Central memory CD8-positive, alpha-beta T cell (primary cell): ENCODE data around the gene REP15.

Source experiments
- ATAC-seq: fragments of 150-1000 bp; cut with Tn5 transposase; replicated peaks from 2 replicates; pipeline ENCODE4 v1.10.0; 2022; ENCODE audit warnings: mild to moderate bottlenecking, moderate FRiP score, moderate number of reproducible peaks; ENCODE audit not compliant: poor library complexity, severe bottlenecking; ENCODE audit errors: extremely low read depth
- DNase-seq, 2 donors: peaks; one replicate each; pipeline ENCODE4 v3.0.0; 2021; ENCODE audit warnings: low spot score in 2 of 2
- H3K27ac Mint-ChIP-seq: one replicate; pipeline ENCODE4 v1.8.0; 2022; ENCODE audit warnings: low read depth, mild to moderate bottlenecking, moderate library complexity, mixed read lengths
- H3K27me3 Mint-ChIP-seq: one replicate; pipeline ENCODE4 v1.8.0; 2022; ENCODE audit warnings: mixed read lengths
- H3K36me3 Mint-ChIP-seq: one replicate; pipeline ENCODE4 v1.8.0; 2022; ENCODE audit warnings: mild to moderate bottlenecking, moderate library complexity, mixed read lengths; ENCODE audit not compliant: insufficient read depth
- H3K4me1 Mint-ChIP-seq: one replicate; pipeline ENCODE4 v1.8.0; 2022; ENCODE audit warnings: mixed read lengths
- H3K4me3 Mint-ChIP-seq: one replicate; pipeline ENCODE4 v1.8.0; 2022; ENCODE audit warnings: mild to moderate bottlenecking, moderate library complexity, mixed read lengths
- H3K9me3 Mint-ChIP-seq: one replicate; pipeline ENCODE4 v1.8.0; 2022; ENCODE audit warnings: mixed read lengths

Gene REP15

GRCh38 chr12:27674989-27675388, 21.3 kb upstream of the REP15 start:
- no peak overlapping the region for H3K4me3 Mint-ChIP-seq
- ATAC-seq, result no peak
- DNase-seq, result no peak
- no peak overlapping the region for H3K27ac Mint-ChIP-seq
- H3K9me3 Mint-ChIP-seq, result no peaks in the 10 kb centered on the region
- peaks cover 10% of the 10 kb centered on the region for H3K27me3 Mint-ChIP-seq
- no peaks in the 10 kb centered on the region for H3K36me3 Mint-ChIP-seq
- H3K4me1 Mint-ChIP-seq, result no peaks in the 10 kb centered on the region

- Mint-ChIP-seq H3K36me3 (no peaks in the 10 kb centered on the region), H3K27me3 (no peaks in the 10 kb centered on the region), H3K4me3 (no peak overlapping the region), H3K27ac (no peak overlapping the region), H3K9me3 (no peaks in the 10 kb centered on the region), H3K4me1 (no peaks in the 10 kb centered on the region)
- DNase-seq (no peak), ATAC-seq (no peak)
Measured at GRCh38 chr12:27680619-27681018, 15.6 kb upstream of the REP15 start.

GRCh38 chr12:27682534-27682933, 13.7 kb upstream of the REP15 start:
- Mint-ChIP-seq H3K36me3 (no peaks in the 10 kb centered on the region), H3K27me3 (no peaks in the 10 kb centered on the region), H3K4me3 (no peak overlapping the region), H3K4me1 (no peaks in the 10 kb centered on the region), H3K27ac (no peak overlapping the region), H3K9me3 (no peaks in the 10 kb centered on the region)
- DNase-seq (no peak), ATAC-seq (no peak)

GRCh38 chr12:27685274-27685673, 11.0 kb upstream of the REP15 start:
- Mint-ChIP-seq H3K27ac (no peak overlapping the region), H3K4me1 (no peaks in the 10 kb centered on the region), H3K9me3 (no peaks in the 10 kb centered on the region), H3K27me3 (no peaks in the 10 kb centered on the region), H3K36me3 (peaks cover 3% of the 10 kb centered on the region), H3K4me3 (no peak overlapping the region)
- DNase-seq (no peak), ATAC-seq (no peak)

GRCh38 chr12:27686147-27686546, 10.1 kb upstream of the REP15 start:
- Mint-ChIP-seq H3K36me3 (peaks cover 3% of the 10 kb centered on the region), H3K4me1 (no peaks in the 10 kb centered on the region), H3K27me3 (no peaks in the 10 kb centered on the region), H3K4me3 (no peak overlapping the region), H3K27ac (no peak overlapping the region), H3K9me3 (no peaks in the 10 kb centered on the region)
- DNase-seq, result no peak
- no peak for ATAC-seq

GRCh38 chr12:27688671-27689070, 7.6 kb upstream of the REP15 start:
- Mint-ChIP-seq H3K4me1 (no peaks in the 10 kb centered on the region), H3K9me3 (no peaks in the 10 kb centered on the region), H3K27ac (no peak overlapping the region), H3K27me3 (no peaks in the 10 kb centered on the region), H3K36me3 (peaks cover 5% of the 10 kb centered on the region), H3K4me3 (no peak overlapping the region)
- ATAC-seq (no peak), DNase-seq (no peak)

GRCh38 chr12:27689558-27690180, 6.6 kb upstream of the REP15 start:
- H3K27ac Mint-ChIP-seq, result no peak overlapping the region
- no peak for ATAC-seq
- H3K4me1 Mint-ChIP-seq, result no peaks in the 10 kb centered on the region
- H3K36me3 Mint-ChIP-seq, result peaks cover 5% of the 10 kb centered on the region
- no peak overlapping the region for H3K4me3 Mint-ChIP-seq
- H3K9me3 Mint-ChIP-seq, result no peaks in the 10 kb centered on the region
- no peaks in the 10 kb centered on the region for H3K27me3 Mint-ChIP-seq
- DNase-seq, result no peak

- ATAC-seq (no peak), DNase-seq (no peak)
- H3K9me3 Mint-ChIP-seq, result no peaks in the 10 kb centered on the region
- H3K4me3 Mint-ChIP-seq, result no peak overlapping the region
- H3K27ac Mint-ChIP-seq, result no peak overlapping the region
- no peaks in the 10 kb centered on the region for H3K4me1 Mint-ChIP-seq
- H3K27me3 Mint-ChIP-seq, result no peaks in the 10 kb centered on the region
- H3K36me3 Mint-ChIP-seq, result peaks cover 5% of the 10 kb centered on the region
Measured at GRCh38 chr12:27693403-27693802, 2.8 kb upstream of the REP15 start.

GRCh38 chr12:27695556-27696292, 523 bp upstream of the REP15 start:
- no peaks in the 10 kb centered on the region for H3K4me1 Mint-ChIP-seq
- H3K9me3 Mint-ChIP-seq, result no peaks in the 10 kb centered on the region
- peaks cover 2% of the 10 kb centered on the region for H3K36me3 Mint-ChIP-seq
- no peaks in the 10 kb centered on the region for H3K27me3 Mint-ChIP-seq
- no peak overlapping the region for H3K27ac Mint-ChIP-seq
- DNase-seq (no peak), ATAC-seq (no peak)
- no peak overlapping the region for H3K4me3 Mint-ChIP-seq

GRCh38 chr12:27696864-27697564, 767 bp downstream of the REP15 start:
- ATAC-seq, result no peak
- Mint-ChIP-seq H3K4me3 (no peak overlapping the region), H3K27ac (no peak overlapping the region), H3K36me3 (peaks cover 2% of the 10 kb centered on the region), H3K4me1 (no peaks in the 10 kb centered on the region), H3K9me3 (no peaks in the 10 kb centered on the region), H3K27me3 (no peaks in the 10 kb centered on the region)
- DNase-seq, result no peak

- H3K27ac Mint-ChIP-seq, result no peak overlapping the region
- H3K4me3 Mint-ChIP-seq, result no peak overlapping the region
- no peaks in the 10 kb centered on the region for H3K4me1 Mint-ChIP-seq
- ATAC-seq (peak; percentile 84), DNase-seq (peak; percentile 27 to 34)
- no peaks in the 10 kb centered on the region for H3K36me3 Mint-ChIP-seq
- no peaks in the 10 kb centered on the region for H3K27me3 Mint-ChIP-seq
- no peaks in the 10 kb centered on the region for H3K9me3 Mint-ChIP-seq
Measured at GRCh38 chr12:27703720-27704452, 7.6 kb downstream of the REP15 start.

GRCh38 chr12:27705263-27705662, 9.0 kb downstream of the REP15 start:
- H3K4me3 Mint-ChIP-seq, result no peak overlapping the region
- no peaks in the 10 kb centered on the region for H3K36me3 Mint-ChIP-seq
- ATAC-seq, result no peak
- H3K27me3 Mint-ChIP-seq, result no peaks in the 10 kb centered on the region
- no peak for DNase-seq
- H3K4me1 Mint-ChIP-seq, result no peaks in the 10 kb centered on the region
- no peak overlapping the region for H3K27ac Mint-ChIP-seq
- H3K9me3 Mint-ChIP-seq, result no peaks in the 10 kb centered on the region
